PC-3 (cell line): ENCODE data around the gene TNPO3.

Experiments used
- CTCF ChIP-seq: fragments of 300-600 bp; sonication (generic); conservative IDR thresholded peaks from 2 replicates; pipeline ENCODE4 v1.5.1; 2017; ENCODE audit warnings: antibody characterized with exemption, low read depth, mild to moderate bottlenecking, low read length
- EZH2 ChIP-seq: fragments of 300-600 bp; sonication (generic); IDR thresholded peaks from one replicate; pipeline ENCODE4 v1.6.1; 2017; ENCODE audit warnings: antibody characterized with exemption, mild to moderate bottlenecking, low read length; ENCODE audit not compliant: unreplicated experiment
- EZH2phosphoT487 ChIP-seq: fragments of 300-600 bp; sonication (generic); IDR thresholded peaks from 2 replicates; pipeline ENCODE4 v1.6.1; 2018; ENCODE audit warnings: mild to moderate bottlenecking, antibody characterized with exemption, low read length, borderline replicate concordance

GRCh38 chr7:128982105-128982504, 72.8 kb downstream of the TNPO3 start:
- no peak for TF ChIP-seq CTCF
- no peak for TF ChIP-seq EZH2
- TF ChIP-seq EZH2phosphoT487, result no peak
